H1 (cell line): Measurements from ENCODE around the gene SSNA1.

Experiments
- EZH2 ChIP-seq: fragments of 200-600 bp; sonication (generic); IDR thresholded peaks from 2 replicates; pipeline ENCODE4 v1.7.1; 2012; ENCODE audit warnings: low read depth, mild to moderate bottlenecking, moderate library complexity, low read length, inconsistent platforms; ENCODE audit not compliant: severe bottlenecking
- TEAD4 ChIP-seq: IDR thresholded peaks from 2 replicates; pipeline ENCODE4 v1.6.1; 2012; ENCODE audit warnings: low read depth, low read length, inconsistent platforms, mixed read lengths

- no peak for TF ChIP-seq TEAD4
- TF ChIP-seq EZH2: no peak
These were observed 33.1 kb downstream of the SSNA1 start for GRCh38 chr9:137221506-137222111.
